Measurements from ENCODE around the gene PDE6H. TPM values are rescaled to one million over a fixed set of nuclear protein-coding genes. Genes with fewer than 3 reads are reported as not detected.

The PDE6H gene
- total RNA-seq, 1 donor from 2014 or later: not detected

DNA sequence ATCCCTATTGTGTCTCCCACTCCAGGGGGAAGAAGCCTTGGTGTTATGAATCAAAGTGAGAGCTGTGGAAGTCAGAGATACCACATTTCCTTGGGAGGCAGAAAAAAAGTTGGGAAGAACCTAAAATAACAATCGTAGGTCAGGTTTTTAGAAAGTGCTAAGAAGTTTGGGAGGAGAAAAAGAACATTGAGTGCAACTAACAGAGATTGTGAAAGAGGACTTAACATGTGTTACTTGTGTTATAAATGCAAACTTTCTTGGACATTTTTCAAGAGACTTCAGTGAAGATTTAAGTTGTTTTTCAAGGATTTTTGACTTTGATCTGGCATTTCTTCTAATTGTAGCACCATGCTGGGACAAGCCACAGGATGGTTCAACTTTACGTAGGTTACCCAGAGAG is 26.7 kb upstream of the PDE6H start:
- DNase-seq (ENCODE audit: low read depth, low spot score): no peak
- Mint-ChIP-seq H3K4me1 (peaks cover 26% of the 10 kb centered on the region), H3K36me3 (ENCODE audit: low read depth) (peaks cover 5% of the 10 kb centered on the region), H3K27ac (ENCODE audit: unreplicated experiment) (no peak overlapping the region), H3K27me3 (ENCODE audit: low read depth) (no peaks in the 10 kb centered on the region), H3K4me3 (no peak overlapping the region), H3K9me3 (peaks cover 5% of the 10 kb centered on the region)
- TF ChIP-seq, protein P1, sequence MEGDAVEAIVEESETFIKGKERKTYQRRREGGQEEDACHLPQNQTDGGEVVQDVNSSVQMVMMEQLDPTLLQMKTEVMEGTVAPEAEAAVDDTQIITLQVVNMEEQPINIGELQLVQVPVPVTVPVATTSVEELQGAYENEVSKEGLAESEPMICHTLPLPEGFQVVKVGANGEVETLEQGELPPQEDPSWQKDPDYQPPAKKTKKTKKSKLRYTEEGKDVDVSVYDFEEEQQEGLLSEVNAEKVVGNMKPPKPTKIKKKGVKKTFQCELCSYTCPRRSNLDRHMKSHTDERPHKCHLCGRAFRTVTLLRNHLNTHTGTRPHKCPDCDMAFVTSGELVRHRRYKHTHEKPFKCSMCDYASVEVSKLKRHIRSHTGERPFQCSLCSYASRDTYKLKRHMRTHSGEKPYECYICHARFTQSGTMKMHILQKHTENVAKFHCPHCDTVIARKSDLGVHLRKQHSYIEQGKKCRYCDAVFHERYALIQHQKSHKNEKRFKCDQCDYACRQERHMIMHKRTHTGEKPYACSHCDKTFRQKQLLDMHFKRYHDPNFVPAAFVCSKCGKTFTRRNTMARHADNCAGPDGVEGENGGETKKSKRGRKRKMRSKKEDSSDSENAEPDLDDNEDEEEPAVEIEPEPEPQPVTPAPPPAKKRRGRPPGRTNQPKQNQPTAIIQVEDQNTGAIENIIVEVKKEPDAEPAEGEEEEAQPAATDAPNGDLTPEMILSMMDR (conservative IDR thresholded peaks at IDR 0.05): no peak

- Mint-ChIP-seq H3K36me3 (ENCODE audit: low read depth) (peaks cover 4% of the 10 kb centered on the region), H3K27ac (ENCODE audit: unreplicated experiment) (no peak overlapping the region), H3K4me1 (peaks cover 26% of the 10 kb centered on the region), H3K9me3 (peaks cover 3% of the 10 kb centered on the region), H3K27me3 (ENCODE audit: low read depth) (no peaks in the 10 kb centered on the region), H3K4me3 (no peak overlapping the region)
- TF ChIP-seq, protein P1 (conservative IDR thresholded peaks at IDR 0.05): no peak
- no peak for DNase-seq (ENCODE audit: low read depth, low spot score)
Measured at GRCh38 chr12:14946861-14947260, 26.0 kb upstream of the PDE6H start.

GRCh38 chr12:14948672-14949071 is 24.2 kb upstream of the PDE6H start:
- Mint-ChIP-seq H3K27ac (ENCODE audit: unreplicated experiment) (peak overlapping the region; percentile 97), H3K4me1 (peaks cover 29% of the 10 kb centered on the region), H3K27me3 (ENCODE audit: low read depth) (no peaks in the 10 kb centered on the region), H3K9me3 (no peaks in the 10 kb centered on the region), H3K36me3 (ENCODE audit: low read depth) (no peaks in the 10 kb centered on the region), H3K4me3 (peak overlapping the region; percentile 18)
- no peak for DNase-seq (ENCODE audit: low read depth, low spot score)
- TF ChIP-seq, protein P1 (conservative IDR thresholded peaks at IDR 0.05): no peak

GRCh38 chr12:14949631-14950030 is 23.2 kb upstream of the PDE6H start:
- Mint-ChIP-seq H3K9me3 (no peaks in the 10 kb centered on the region), H3K4me1 (peaks cover 29% of the 10 kb centered on the region), H3K27ac (ENCODE audit: unreplicated experiment) (no peak overlapping the region), H3K27me3 (ENCODE audit: low read depth) (no peaks in the 10 kb centered on the region), H3K36me3 (ENCODE audit: low read depth) (no peaks in the 10 kb centered on the region), H3K4me3 (no peak overlapping the region)
- TF ChIP-seq, protein P1 (conservative IDR thresholded peaks at IDR 0.05): no peak
- DNase-seq (ENCODE audit: low read depth, low spot score): no peak

DNA sequence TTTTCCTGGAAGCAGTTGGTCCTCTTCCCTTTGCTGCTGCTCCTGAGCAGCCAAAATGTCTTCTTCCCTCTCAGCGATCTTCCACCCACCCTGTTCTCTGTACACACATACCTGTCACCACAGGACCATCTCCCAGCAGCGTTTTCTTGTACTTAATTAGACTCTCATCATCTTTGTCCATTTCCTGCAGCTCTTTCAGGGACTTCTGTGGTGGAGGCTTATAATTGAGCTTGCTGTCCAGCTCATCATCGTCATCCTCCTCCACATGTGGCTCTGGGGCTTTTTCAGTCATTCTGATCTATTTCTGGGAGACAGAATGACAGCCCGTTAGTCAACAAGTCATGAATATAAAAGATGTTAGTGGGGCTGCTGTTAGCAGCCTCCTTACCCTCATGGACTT is 22.4 kb upstream of the PDE6H start:
- Mint-ChIP-seq H3K27ac (ENCODE audit: unreplicated experiment) (no peak overlapping the region), H3K9me3 (no peaks in the 10 kb centered on the region), H3K27me3 (ENCODE audit: low read depth) (no peaks in the 10 kb centered on the region), H3K36me3 (ENCODE audit: low read depth) (no peaks in the 10 kb centered on the region), H3K4me3 (no peak overlapping the region), H3K4me1 (peaks cover 29% of the 10 kb centered on the region)
- TF ChIP-seq, protein P1 (conservative IDR thresholded peaks at IDR 0.05): no peak
- no peak for DNase-seq (ENCODE audit: low read depth, low spot score)

Measured in neural crest cell (in vitro differentiated cells).